DOHH2 (cell line): ENCODE results near the gene DGCR2.

ENCODE experiments used
- H3F3A ChIP-seq: fragments of 200-600 bp; sonication (generic), shearing (Covaris generic); 2 replicates; pipeline ENCODE4 v1.6.0; 2016; ENCODE audit warnings: antibody characterized with exemption, mild to moderate bottlenecking; ENCODE audit not compliant: control insufficient read depth, insufficient read depth
- H3K27ac ChIP-seq: fragments of 200-600 bp; sonication (generic); 2 replicates; pipeline ENCODE4 v1.5.1; 2014; ENCODE audit warnings: low read depth, mild to moderate bottlenecking, low read length, moderate library complexity
- H3K27me3 ChIP-seq: fragments of 200-600 bp; sonication (generic); 2 replicates; pipeline ENCODE4 v1.6.1; 2014; ENCODE audit warnings: mild to moderate bottlenecking, low read length, mixed read lengths; ENCODE audit not compliant: control insufficient read depth
- H3K36me3 ChIP-seq: fragments of 200-600 bp; sonication (generic); 2 replicates; pipeline ENCODE4 v1.6.1; 2014; ENCODE audit warnings: mild to moderate bottlenecking, low read length, moderate library complexity, mixed read lengths; ENCODE audit not compliant: control insufficient read depth
- H3K4me1 ChIP-seq: fragments of 200-600 bp; sonication (generic); 2 replicates; pipeline ENCODE4 v1.6.1; 2014; ENCODE audit warnings: mild to moderate bottlenecking, low read length, mixed read lengths; ENCODE audit not compliant: control insufficient read depth
- H3K4me2 ChIP-seq: fragments of 200-600 bp; sonication (generic); 2 replicates; pipeline ENCODE4 v1.6.0; 2014; ENCODE audit warnings: mild to moderate bottlenecking, low read length, moderate library complexity
- H3K4me3 ChIP-seq: fragments of 200-600 bp; sonication (generic); 2 replicates; pipeline ENCODE4 v1.5.1; 2014; ENCODE audit warnings: mild to moderate bottlenecking, low read length, mixed read lengths
- H3K79me2 ChIP-seq: fragments of 200-600 bp; sonication (generic); 2 replicates; pipeline ENCODE4 v1.6.1; 2014; ENCODE audit warnings: mild to moderate bottlenecking, low read length, mixed read lengths; ENCODE audit not compliant: control insufficient read depth
- H3K9me2 ChIP-seq: fragments of 200-600 bp; sonication (generic); replicated peaks from 2 replicates; pipeline ENCODE4 v1.6.1; 2014; ENCODE audit warnings: mild to moderate bottlenecking, low read length, mixed read lengths; ENCODE audit not compliant: control insufficient read depth
- H3K9me3 ChIP-seq: fragments of 200-600 bp; sonication (generic); 2 replicates; pipeline ENCODE4 v1.6.1; 2014; ENCODE audit warnings: antibody characterized with exemption, low read length, mixed read lengths; ENCODE audit not compliant: control insufficient read depth, insufficient read depth
- H4K20me1 ChIP-seq: fragments of 200-600 bp; sonication (generic); 2 replicates; pipeline ENCODE4 v1.6.0; 2014; ENCODE audit warnings: low read depth, mild to moderate bottlenecking, antibody characterized with exemption, low read length, moderate library complexity; ENCODE audit not compliant: control insufficient read depth, insufficient read depth
- CTCF ChIP-seq: fragments of 200-600 bp; sonication (generic); IDR thresholded peaks from one replicate; pipeline ENCODE4 v1.5.1; 2014; ENCODE audit warnings: antibody characterized with exemption, mild to moderate bottlenecking, low read depth, low read length; ENCODE audit not compliant: poor library complexity, severe bottlenecking
- EZH2phosphoT487 ChIP-seq: fragments of 200-600 bp; sonication (generic); IDR thresholded peaks from 2 replicates; pipeline ENCODE4 v1.6.1; 2017; ENCODE audit warnings: borderline replicate concordance, mild to moderate bottlenecking, antibody characterized with exemption, low read length, moderate library complexity, mixed read lengths

The DGCR2 gene

DNA sequence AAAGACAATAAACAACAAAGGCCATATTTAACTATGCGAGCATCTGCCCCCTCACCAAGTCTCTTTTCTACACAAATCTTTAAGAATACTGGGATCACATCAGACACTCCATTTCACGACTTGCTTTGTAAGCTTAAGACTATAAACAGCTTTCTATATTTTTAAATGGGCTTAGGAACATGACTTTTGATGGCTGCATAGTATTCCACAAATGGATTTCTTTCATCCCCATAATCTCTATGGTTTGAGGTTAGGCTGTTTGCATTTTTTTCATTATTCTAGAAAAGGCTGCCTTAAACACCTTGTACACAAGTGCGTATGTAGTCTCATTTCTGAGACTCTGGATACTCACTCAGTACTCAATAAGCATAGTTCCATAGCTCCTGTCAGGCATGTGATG, 52.8 kb downstream of the DGCR2 start:
- Histone ChIP-seq H3F3A (no peaks in the 10 kb centered on the region), H3K4me3 (no peak overlapping the region), H3K4me1 (no peaks in the 10 kb centered on the region), H3K9me3 (no peaks in the 10 kb centered on the region), H3K27me3 (no peaks in the 10 kb centered on the region), H3K4me2 (no peak overlapping the region), H3K27ac (no peak overlapping the region), H3K79me2 (peaks cover 6% of the 10 kb centered on the region), H3K9me2 (no peaks in the 10 kb centered on the region), H4K20me1 (no peaks in the 10 kb centered on the region; the same call in 1 of the 2 replicates), H3K36me3 (peaks cover 39% of the 10 kb centered on the region)
- no peak for TF ChIP-seq EZH2phosphoT487
- no peak for TF ChIP-seq CTCF

DNA sequence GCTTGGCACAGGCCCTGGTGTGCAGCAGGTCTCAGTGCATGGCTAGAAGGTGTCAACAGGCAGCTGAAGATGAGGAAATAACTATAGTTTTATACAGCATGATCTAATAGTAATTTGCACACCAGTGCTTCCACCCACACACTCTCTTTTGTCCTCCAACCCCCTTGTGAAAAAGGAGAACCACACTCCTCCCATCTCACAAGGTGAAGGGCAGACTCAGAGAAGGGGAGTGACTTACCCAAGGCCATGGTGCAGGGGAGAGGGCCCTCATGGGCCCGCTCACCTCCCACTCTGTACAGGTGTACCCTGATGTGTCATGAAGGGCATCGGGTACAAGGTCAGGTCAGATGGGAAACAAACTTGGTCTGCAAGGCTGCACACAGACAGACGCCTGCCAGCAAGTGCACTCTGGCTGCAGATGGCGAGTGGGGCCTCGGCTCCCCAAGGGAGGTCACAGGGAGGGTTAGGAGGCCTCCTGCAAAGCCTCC, 53.4 kb downstream of the DGCR2 start:
- Histone ChIP-seq H4K20me1 (no peaks in the 10 kb centered on the region; the same call in 1 of the 2 replicates), H3K36me3 (peaks cover 44% of the 10 kb centered on the region)
- no peak for TF ChIP-seq EZH2phosphoT487
- no peak for TF ChIP-seq CTCF

GRCh38 chr22:19067696-19068348, 54.4 kb downstream of the DGCR2 start:
- Histone ChIP-seq H3K27ac (no peak overlapping the region), H3K4me1 (no peaks in the 10 kb centered on the region), H3K79me2 (peaks cover 6% of the 10 kb centered on the region), H3K4me2 (no peak overlapping the region), H3K4me3 (no peak overlapping the region), H3K36me3 (peaks cover 44% of the 10 kb centered on the region), H3F3A (no peaks in the 10 kb centered on the region), H4K20me1 (no peaks in the 10 kb centered on the region; the same call in 1 of the 2 replicates), H3K9me3 (no peaks in the 10 kb centered on the region), H3K9me2 (no peaks in the 10 kb centered on the region), H3K27me3 (no peaks in the 10 kb centered on the region)
- TF ChIP-seq CTCF (no peak), EZH2phosphoT487 (no peak)

More for the DNA sequence above, 53.4 kb downstream of the DGCR2 start:
- H3K27ac ChIP-seq = no peak overlapping the region
- H3K27me3 ChIP-seq = no peaks in the 10 kb centered on the region
- H3K4me3 ChIP-seq = no peak overlapping the region
- no peak overlapping the region for H3K4me2 ChIP-seq
- no peaks in the 10 kb centered on the region for H3K9me2 ChIP-seq
- peaks cover 6% of the 10 kb centered on the region for H3K79me2 ChIP-seq
- H3K9me3 ChIP-seq = no peaks in the 10 kb centered on the region
- no peaks in the 10 kb centered on the region for H3F3A ChIP-seq
- no peaks in the 10 kb centered on the region for H3K4me1 ChIP-seq
